OCI-LY1 (cell line): ENCODE results near the gene BEND7.

Experiments used
- H2AFZ ChIP-seq: fragments of 200-600 bp; sonication (generic), shearing (Covaris generic); 2 replicates; pipeline ENCODE4 v1.6.0; 2014; ENCODE audit warnings: antibody characterized with exemption, mild to moderate bottlenecking, low read length
- H3F3A ChIP-seq: fragments of 200-600 bp; sonication (generic), shearing (Covaris generic); 2 replicates; pipeline ENCODE4 v1.6.0; 2014; ENCODE audit warnings: mild to moderate bottlenecking, antibody characterized with exemption, low read length, moderate library complexity; ENCODE audit not compliant: insufficient read depth
- H3K27ac ChIP-seq: fragments of 200-600 bp; sonication (generic); 2 replicates; pipeline ENCODE4 v1.5.1; 2014; ENCODE audit warnings: low read length, mixed run types, mild to moderate bottlenecking, low read depth; ENCODE audit not compliant: poor library complexity, severe bottlenecking
- H3K27me3 ChIP-seq: fragments of 200-600 bp; sonication (generic); 2 replicates; pipeline ENCODE4 v1.6.0; 2014; ENCODE audit warnings: antibody characterized with exemption, mild to moderate bottlenecking, low read length, moderate library complexity; ENCODE audit not compliant: insufficient read depth
- H3K36me3 ChIP-seq: fragments of 200-600 bp; sonication (generic); 2 replicates; pipeline ENCODE4 v1.6.1; 2014; ENCODE audit warnings: mild to moderate bottlenecking, antibody characterized with exemption, low read length, moderate library complexity, mixed read lengths; ENCODE audit not compliant: insufficient read depth
- H3K4me1 ChIP-seq: fragments of 200-600 bp; sonication (generic); 2 replicates; pipeline ENCODE4 v1.5.1; 2014; ENCODE audit warnings: mild to moderate bottlenecking, low read length, moderate library complexity; ENCODE audit not compliant: insufficient read depth, severe bottlenecking
- H3K4me2 ChIP-seq: fragments of 200-600 bp; sonication (generic), shearing (Covaris generic); 2 replicates; pipeline ENCODE4 v1.6.1; 2014; ENCODE audit warnings: low read length
- H3K4me3 ChIP-seq: fragments of 200-600 bp; sonication (generic); 2 replicates; pipeline ENCODE4 v1.5.1; 2014; ENCODE audit warnings: low read length, low read depth, mild to moderate bottlenecking, mixed read lengths; ENCODE audit not compliant: poor library complexity, severe bottlenecking
- H3K79me2 ChIP-seq: fragments of 200-600 bp; shearing (Covaris generic); 2 replicates; pipeline ENCODE4 v1.6.1; 2016; ENCODE audit warnings: mixed run types, low read length, mixed read lengths; ENCODE audit not compliant: insufficient read depth
- H3K9ac ChIP-seq: fragments of 200-600 bp; sonication (generic), shearing (Covaris generic); 2 replicates; pipeline ENCODE4 v1.6.1; 2014; ENCODE audit warnings: mild to moderate bottlenecking, low read length, mixed read lengths
- H3K9me2 ChIP-seq: fragments of 200-600 bp; sonication (generic), shearing (Covaris generic); 2 replicates; pipeline ENCODE4 v1.6.1; 2014; ENCODE audit warnings: low read depth, mild to moderate bottlenecking, low read length, mixed read lengths
- H3K9me3 ChIP-seq: fragments of 200-600 bp; shearing (Covaris generic); 2 replicates; pipeline ENCODE4 v1.6.1; 2014; ENCODE audit warnings: low read length, mixed read lengths
- H4K20me1 ChIP-seq: fragments of 200-600 bp; sonication (generic), shearing (Covaris generic); 2 replicates; pipeline ENCODE4 v1.6.0; 2016; ENCODE audit warnings: mild to moderate bottlenecking, low read length; ENCODE audit not compliant: insufficient read depth
- CTCF ChIP-seq: fragments of 200-600 bp; sonication (generic), shearing (Covaris generic); IDR thresholded peaks from 2 replicates; pipeline ENCODE4 v1.5.1; 2017; ENCODE audit warnings: mild to moderate bottlenecking, antibody characterized with exemption, low read length, moderate library complexity, mixed read lengths
- EZH2 ChIP-seq: fragments of 200-600 bp; sonication (generic), shearing (Covaris generic); IDR thresholded peaks from 2 replicates; pipeline ENCODE4 v1.8.0; 2017; ENCODE audit warnings: borderline replicate concordance, mixed run types, mild to moderate bottlenecking, antibody characterized with exemption, low read length, moderate library complexity, mixed read lengths

The BEND7 gene

GRCh38 chr10:13527864-13528122, 1.0 kb downstream of the BEND7 start:
- Histone ChIP-seq H3K36me3 (no peaks in the 10 kb centered on the region), H3K4me2 (no peak overlapping the region), H3F3A (no peaks in the 10 kb centered on the region), H4K20me1 (no peaks in the 10 kb centered on the region), H3K4me1 (no peaks in the 10 kb centered on the region), H3K79me2 (no peaks in the 10 kb centered on the region), H3K9ac (no peak overlapping the region), H2AFZ (no peak overlapping the region), H3K27me3 (no peaks in the 10 kb centered on the region), H3K9me2 (no peaks in the 10 kb centered on the region), H3K27ac (no peak overlapping the region), H3K9me3 (no peaks in the 10 kb centered on the region), H3K4me3 (no peak overlapping the region)
- TF ChIP-seq CTCF: no peak
- TF ChIP-seq EZH2: no peak

- Histone ChIP-seq H4K20me1 (no peaks in the 10 kb centered on the region), H3K4me2 (no peak overlapping the region), H3K4me1 (no peaks in the 10 kb centered on the region), H3K4me3 (no peak overlapping the region), H3F3A (no peaks in the 10 kb centered on the region), H3K27ac (no peak overlapping the region), H2AFZ (no peak overlapping the region), H3K27me3 (no peaks in the 10 kb centered on the region), H3K9me2 (no peaks in the 10 kb centered on the region), H3K79me2 (no peaks in the 10 kb centered on the region), H3K9me3 (no peaks in the 10 kb centered on the region), H3K9ac (no peak overlapping the region), H3K36me3 (no peaks in the 10 kb centered on the region)
- no peak for TF ChIP-seq CTCF
- no peak for TF ChIP-seq EZH2
Measured at GRCh38 chr10:13526948-13527863, 1.6 kb downstream of the BEND7 start.

DNA sequence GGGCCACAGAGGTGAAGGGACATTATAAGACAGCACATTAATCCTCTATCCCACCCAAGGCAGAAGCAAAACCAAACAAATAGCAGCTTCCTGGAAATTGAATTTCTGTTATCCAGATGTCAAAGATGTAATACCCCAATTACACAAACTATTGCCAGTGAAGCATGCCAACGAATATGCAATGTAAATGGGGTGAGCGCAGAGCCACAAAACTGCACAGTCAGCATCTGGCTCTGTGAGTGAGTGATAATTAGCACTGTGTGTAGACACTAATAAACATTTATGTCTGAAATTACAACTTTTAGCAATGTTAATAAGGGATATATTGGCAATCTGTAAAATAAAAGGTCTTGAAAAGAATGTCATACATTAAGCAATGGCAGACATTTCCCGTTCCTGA, 3.2 kb downstream of the BEND7 start:
- Histone ChIP-seq H3K9me3 (no peaks in the 10 kb centered on the region), H3K79me2 (no peaks in the 10 kb centered on the region), H3F3A (no peaks in the 10 kb centered on the region), H3K4me1 (no peaks in the 10 kb centered on the region), H3K4me3 (no peak overlapping the region), H3K9ac (no peak overlapping the region), H3K4me2 (no peak overlapping the region), H3K27ac (no peak overlapping the region), H2AFZ (no peak overlapping the region), H3K36me3 (no peaks in the 10 kb centered on the region), H4K20me1 (no peaks in the 10 kb centered on the region), H3K27me3 (no peaks in the 10 kb centered on the region), H3K9me2 (no peaks in the 10 kb centered on the region)
- TF ChIP-seq CTCF: no peak
- TF ChIP-seq EZH2: no peak
